ENCODE data around the gene PCNX2. TPM values are rescaled to one million over a fixed set of nuclear protein-coding genes. Genes with fewer than 3 reads are reported as not detected.

The PCNX2 gene
- total and polyA plus RNA-seq, 4 experiments from 2014 or later, result 1.8 to 109 (median 55.7) TPM

- Mint-ChIP-seq H3K27me3 (no peaks in the 10 kb centered on the region), H3K9me3 (no peaks in the 10 kb centered on the region), H3K4me1 (peaks cover 0 to 17% (median 8%) of the 10 kb centered on the region in 4 donors), H3K36me3 (peaks cover 47 to 50% of the 10 kb centered on the region in 2 donors), H3K27ac (no peak overlapping the region), H3K4me3 (no peak overlapping the region)
- no peak overlapping the region for H3K27ac ChIP-seq (ENCODE audit: low read depth, low read length)
- no peak for DNase-seq
- no peaks in the 10 kb centered on the region for H3K9me3 ChIP-seq (ENCODE audit: control insufficient read depth in 1 of 2, low read length in 2 of 2)
- no peaks in the 10 kb centered on the region for H3K4me1 ChIP-seq (ENCODE audit: insufficient read depth, low read length)
- no peak overlapping the region for H3K4me3 ChIP-seq (ENCODE audit: low read length in 2 of 2)
- peaks cover 7% of the 10 kb centered on the region for H3K36me3 ChIP-seq (ENCODE audit: insufficient read depth, low read length)
- ChIA-PET CTCF (ENCODE audit: partially characterized antibody) (no interaction called here), POLR2A (ENCODE audit: partially characterized antibody) (no interaction called here)
- intact Hi-C loops (cut with micrococcal nuclease), result no loop called here
- H3K27me3 ChIP-seq (ENCODE audit: insufficient read depth, low read length), result no peaks in the 10 kb centered on the region
Observed at GRCh38 chr1:232964601-232965000, 330.9 kb downstream of the PCNX2 start.

GRCh38 chr1:232962761-232963745 lies 332.5 kb downstream of the PCNX2 start:
- Histone ChIP-seq H3K4me3 (ENCODE audit: low read length in 2 of 2) (no peak overlapping the region), H3K4me1 (ENCODE audit: insufficient read depth, low read length) (no peaks in the 10 kb centered on the region), H3K27ac (ENCODE audit: low read depth, low read length) (no peak overlapping the region), H3K36me3 (ENCODE audit: insufficient read depth, low read length) (peaks cover 12% of the 10 kb centered on the region), H3K27me3 (ENCODE audit: insufficient read depth, low read length) (no peaks in the 10 kb centered on the region), H3K9me3 (ENCODE audit: control insufficient read depth in 1 of 2, low read length in 2 of 2) (no peaks in the 10 kb centered on the region)
- intact Hi-C loops (cut with micrococcal nuclease), result no loop called here
- Mint-ChIP-seq H3K27me3 (no peaks in the 10 kb centered on the region), H3K4me1 (peaks cover 0 to 17% (median 8%) of the 10 kb centered on the region in 4 donors), H3K4me3 (peak overlapping the region in 1 of 8 donors; percentile 24), H3K27ac (peak overlapping the region in 2 of 7 donors; percentile 1 to 36), H3K36me3 (peaks cover 45 to 52% of the 10 kb centered on the region in 2 donors), H3K9me3 (peaks cover 0 to 6% (median 5%) of the 10 kb centered on the region in 8 donors)
- DNase-seq, result no peak
- ChIA-PET POLR2A (ENCODE audit: partially characterized antibody) (interaction anchor here (0.7 kb wide), 1 partner anchor 27 kb away, joined by 3 read pairs; no protein-coding TSS in a partner anchor), CTCF (ENCODE audit: partially characterized antibody) (interaction anchor here (1.5 kb wide), 1 partner anchor 10 kb away, joined by 3 read pairs; no protein-coding TSS in a partner anchor)

GRCh38 chr1:232958067-232958466 lies 337.5 kb downstream of the PCNX2 start:
- no peak for DNase-seq
- peaks cover 0 to 12% (median 7%) of the 10 kb centered on the region in 8 donors for H3K9me3 Mint-ChIP-seq
- Histone ChIP-seq H3K27ac (ENCODE audit: low read depth, low read length) (no peak overlapping the region), H3K36me3 (ENCODE audit: insufficient read depth, low read length) (peaks cover 10% of the 10 kb centered on the region), H3K9me3 (ENCODE audit: control insufficient read depth in 1 of 2, low read length in 2 of 2) (no peaks in the 10 kb centered on the region), H3K4me1 (ENCODE audit: insufficient read depth, low read length) (peaks cover 2% of the 10 kb centered on the region), H3K4me3 (ENCODE audit: low read length in 2 of 2) (no peak overlapping the region), H3K27me3 (ENCODE audit: insufficient read depth, low read length) (no peaks in the 10 kb centered on the region)
- H3K4me3 Mint-ChIP-seq, result no peak overlapping the region
- no peak overlapping the region for H3K27ac Mint-ChIP-seq
- CTCF ChIA-PET (ENCODE audit: partially characterized antibody), result no interaction called here
- POLR2A ChIA-PET (ENCODE audit: partially characterized antibody), result no interaction called here
- no peaks in the 10 kb centered on the region for H3K27me3 Mint-ChIP-seq
- intact Hi-C loops (cut with micrococcal nuclease), result no loop called here
- H3K36me3 Mint-ChIP-seq, result peaks cover 40 to 58% of the 10 kb centered on the region in 2 donors
- peaks cover 3 to 7% (median 7%) of the 10 kb centered on the region in 4 donors for H3K4me1 Mint-ChIP-seq

- Mint-ChIP-seq H3K9me3 (peaks cover 0 to 12% (median 7%) of the 10 kb centered on the region in 8 donors), H3K27ac (no peak overlapping the region), H3K4me3 (no peak overlapping the region), H3K4me1 (peaks cover 15 to 27% (median 21%) of the 10 kb centered on the region in 4 donors), H3K27me3 (no peaks in the 10 kb centered on the region), H3K36me3 (peaks cover 38 to 49% of the 10 kb centered on the region in 2 donors)
- POLR2A ChIA-PET (ENCODE audit: partially characterized antibody), result no interaction called here
- no peaks in the 10 kb centered on the region for H3K9me3 ChIP-seq (ENCODE audit: control insufficient read depth in 1 of 2, low read length in 2 of 2)
- intact Hi-C loops (cut with micrococcal nuclease), result no loop called here
- DNase-seq, result no peak
- H3K27ac ChIP-seq (ENCODE audit: low read depth, low read length), result no peak overlapping the region
- H3K4me1 ChIP-seq (ENCODE audit: insufficient read depth, low read length), result peaks cover 22% of the 10 kb centered on the region
- H3K27me3 ChIP-seq (ENCODE audit: insufficient read depth, low read length), result no peaks in the 10 kb centered on the region
- peaks cover 10% of the 10 kb centered on the region for H3K36me3 ChIP-seq (ENCODE audit: insufficient read depth, low read length)
- CTCF ChIA-PET (ENCODE audit: partially characterized antibody), result interaction anchor here (0.7 kb wide), 1 partner anchor 1515 kb away, joined by 3 read pairs; no protein-coding TSS in a partner anchor
- no peak overlapping the region for H3K4me3 ChIP-seq (ENCODE audit: low read length in 2 of 2)
Observed at GRCh38 chr1:232956081-232956480, 339.4 kb downstream of the PCNX2 start.

- H3K27ac Mint-ChIP-seq, result peak overlapping the region in 1 of 7 donors; percentile 18
- intact Hi-C loops (cut with micrococcal nuclease), result no loop called here
- H3K27me3 Mint-ChIP-seq, result no peaks in the 10 kb centered on the region
- ChIA-PET CTCF (ENCODE audit: partially characterized antibody) (no interaction called here), POLR2A (ENCODE audit: partially characterized antibody) (no interaction called here)
- Histone ChIP-seq H3K27me3 (ENCODE audit: insufficient read depth, low read length) (no peaks in the 10 kb centered on the region), H3K4me3 (ENCODE audit: low read length in 2 of 2) (no peak overlapping the region), H3K9me3 (ENCODE audit: control insufficient read depth in 1 of 2, low read length in 2 of 2) (no peaks in the 10 kb centered on the region), H3K4me1 (ENCODE audit: insufficient read depth, low read length) (peaks cover 26% of the 10 kb centered on the region), H3K27ac (ENCODE audit: low read depth, low read length) (no peak overlapping the region), H3K36me3 (ENCODE audit: insufficient read depth, low read length) (peaks cover 10% of the 10 kb centered on the region)
- H3K4me1 Mint-ChIP-seq, result peaks cover 21 to 40% (median 28%) of the 10 kb centered on the region in 4 donors
- H3K36me3 Mint-ChIP-seq, result peaks cover 43 to 44% of the 10 kb centered on the region in 2 donors
- H3K9me3 Mint-ChIP-seq, result peaks cover 0 to 12% (median 7%) of the 10 kb centered on the region in 8 donors
- H3K4me3 Mint-ChIP-seq, result no peak overlapping the region
- no peak for DNase-seq
Observed at GRCh38 chr1:232954594-232955365, 340.7 kb downstream of the PCNX2 start.

- H3K36me3 Mint-ChIP-seq, result peaks cover 24 to 29% of the 10 kb centered on the region in 2 donors
- peak overlapping the region in 3 of 7 donors; percentile 1 to 60 (median 17) for H3K27ac Mint-ChIP-seq
- Histone ChIP-seq H3K4me3 (ENCODE audit: low read length in 2 of 2) (no peak overlapping the region), H3K9me3 (ENCODE audit: control insufficient read depth in 1 of 2, low read length in 2 of 2) (no peaks in the 10 kb centered on the region), H3K27ac (ENCODE audit: low read depth, low read length) (no peak overlapping the region), H3K4me1 (ENCODE audit: insufficient read depth, low read length) (peaks cover 30% of the 10 kb centered on the region), H3K27me3 (ENCODE audit: insufficient read depth, low read length) (no peaks in the 10 kb centered on the region), H3K36me3 (ENCODE audit: insufficient read depth, low read length) (peaks cover 4% of the 10 kb centered on the region)
- POLR2A ChIA-PET (ENCODE audit: partially characterized antibody), result interaction anchor here (1.4 kb wide), 1 partner anchor 29 kb away, joined by 3 read pairs; no protein-coding TSS in a partner anchor
- peak overlapping the region in 7 of 8 donors; percentile 33 to 97 (median 49) for H3K4me3 Mint-ChIP-seq
- peaks cover 24 to 48% (median 33%) of the 10 kb centered on the region in 4 donors for H3K4me1 Mint-ChIP-seq
- intact Hi-C loops (cut with micrococcal nuclease), result loop anchor here (1.0 kb wide), 1 partner anchor 318 kb away; no protein-coding TSS in a partner anchor
- CTCF ChIA-PET (ENCODE audit: partially characterized antibody), result interaction anchor here (0.9 to 1.5 kb wide), 9 partner anchors 8 to 27 kb away, joined by 3 to 5 read pairs (median 4); no protein-coding TSS in a partner anchor
- H3K9me3 Mint-ChIP-seq, result peaks cover 0 to 3% (median 1%) of the 10 kb centered on the region in 8 donors
- DNase-seq, result peak in 4 of 5 donors; percentile 7 to 30 (median 20)
- no peaks in the 10 kb centered on the region for H3K27me3 Mint-ChIP-seq
Observed at GRCh38 chr1:232952514-232953499, 342.7 kb downstream of the PCNX2 start.
